Upper lobe of right lung (tissue), 1 donor: Measurements from ENCODE around the gene NPAS3. TPM values are rescaled to one million over a fixed set of nuclear protein-coding genes. Genes with fewer than 3 reads are reported as not detected.

Source experiments
- ATAC-seq: fragments of 200-7000 bp; cut with Tn5 transposase; one replicate; pipeline ENCODE4 v1.9.1; 2020; ENCODE audit warnings: mild to moderate bottlenecking, moderate library complexity
- DNase-seq: peaks from one replicate; pipeline ENCODE4 v3.0.0-alpha.2; 2020
- H3K27ac ChIP-seq: fragments of 200-600 bp; one replicate; pipeline ENCODE4 v1.8.0; 2022
- H3K27me3 ChIP-seq: fragments of 200-600 bp; one replicate; pipeline ENCODE4 v1.8.0; 2022; ENCODE audit warnings: mild to moderate bottlenecking
- H3K36me3 ChIP-seq: fragments of 200-600 bp; one replicate; pipeline ENCODE4 v1.8.0; 2022
- H3K4me1 ChIP-seq: fragments of 200-600 bp; one replicate; pipeline ENCODE4 v1.8.0; 2022
- H3K4me3 ChIP-seq: fragments of 200-600 bp; one replicate; pipeline ENCODE4 v1.8.0; 2022; ENCODE audit warnings: mild to moderate bottlenecking
- H3K9me3 ChIP-seq: fragments of 200-600 bp; one replicate; pipeline ENCODE4 v1.8.0; 2022
- intact Hi-C: fragments of 100-400 bp; cut with DNase I; formaldehyde crosslinking; loops from one replicate; pipeline ENCODE4 v1.11.0; 2022
- total RNA-seq: library from RNA; stranded (reverse); fragmentation: NEBNext Ultra II Directional; extraction: Animal tissue kit (Norgen Biotek cat#: 25700); gene quantifications from one replicate; pipeline ENCODE4 v1.2.1, GENCODE V29; 2021
- TF ChIP-seq, protein P1 (sequence below): fragments of 200-600 bp; IDR thresholded peaks from one replicate; pipeline ENCODE4 v1.8.0; 2022; ENCODE audit warnings: antibody characterized with exemption
- donor health status: DM: no; HTN: yes; CAD: no; lungs with severe emphysema.

Gene NPAS3
- total RNA-seq, 1 donor from 2014 or later: 1.2 TPM

DNA sequence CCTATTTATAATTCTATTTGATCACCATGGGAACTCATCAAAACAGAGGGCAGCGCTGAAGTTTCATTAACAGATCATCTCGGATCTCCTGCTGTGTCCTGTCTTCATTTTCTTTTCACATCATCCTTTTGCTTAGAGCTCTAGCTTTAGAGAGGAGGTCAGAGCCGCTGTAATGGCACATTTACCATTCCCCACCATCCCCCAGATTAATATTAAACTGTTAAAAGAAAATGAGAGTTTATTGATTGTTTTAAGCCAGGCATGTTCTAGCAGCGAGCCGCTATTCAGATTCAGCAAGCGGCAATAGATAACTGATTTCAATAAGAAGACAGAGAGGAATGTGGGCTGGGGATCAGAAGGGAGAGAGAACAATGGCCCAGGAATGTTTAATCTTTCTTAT, 703.4 kb downstream of the NPAS3 start:
- Histone ChIP-seq H3K36me3 (no peaks in the 10 kb centered on the region), H3K4me3 (no peak overlapping the region), H3K27me3 (no peaks in the 10 kb centered on the region), H3K9me3 (no peaks in the 10 kb centered on the region), H3K27ac (no peak overlapping the region), H3K4me1 (no peaks in the 10 kb centered on the region)
- intact Hi-C loops: no loop called here
- DNase-seq: no peak
- TF ChIP-seq, protein P1, sequence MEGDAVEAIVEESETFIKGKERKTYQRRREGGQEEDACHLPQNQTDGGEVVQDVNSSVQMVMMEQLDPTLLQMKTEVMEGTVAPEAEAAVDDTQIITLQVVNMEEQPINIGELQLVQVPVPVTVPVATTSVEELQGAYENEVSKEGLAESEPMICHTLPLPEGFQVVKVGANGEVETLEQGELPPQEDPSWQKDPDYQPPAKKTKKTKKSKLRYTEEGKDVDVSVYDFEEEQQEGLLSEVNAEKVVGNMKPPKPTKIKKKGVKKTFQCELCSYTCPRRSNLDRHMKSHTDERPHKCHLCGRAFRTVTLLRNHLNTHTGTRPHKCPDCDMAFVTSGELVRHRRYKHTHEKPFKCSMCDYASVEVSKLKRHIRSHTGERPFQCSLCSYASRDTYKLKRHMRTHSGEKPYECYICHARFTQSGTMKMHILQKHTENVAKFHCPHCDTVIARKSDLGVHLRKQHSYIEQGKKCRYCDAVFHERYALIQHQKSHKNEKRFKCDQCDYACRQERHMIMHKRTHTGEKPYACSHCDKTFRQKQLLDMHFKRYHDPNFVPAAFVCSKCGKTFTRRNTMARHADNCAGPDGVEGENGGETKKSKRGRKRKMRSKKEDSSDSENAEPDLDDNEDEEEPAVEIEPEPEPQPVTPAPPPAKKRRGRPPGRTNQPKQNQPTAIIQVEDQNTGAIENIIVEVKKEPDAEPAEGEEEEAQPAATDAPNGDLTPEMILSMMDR: no peak
- no peak for ATAC-seq

DNA sequence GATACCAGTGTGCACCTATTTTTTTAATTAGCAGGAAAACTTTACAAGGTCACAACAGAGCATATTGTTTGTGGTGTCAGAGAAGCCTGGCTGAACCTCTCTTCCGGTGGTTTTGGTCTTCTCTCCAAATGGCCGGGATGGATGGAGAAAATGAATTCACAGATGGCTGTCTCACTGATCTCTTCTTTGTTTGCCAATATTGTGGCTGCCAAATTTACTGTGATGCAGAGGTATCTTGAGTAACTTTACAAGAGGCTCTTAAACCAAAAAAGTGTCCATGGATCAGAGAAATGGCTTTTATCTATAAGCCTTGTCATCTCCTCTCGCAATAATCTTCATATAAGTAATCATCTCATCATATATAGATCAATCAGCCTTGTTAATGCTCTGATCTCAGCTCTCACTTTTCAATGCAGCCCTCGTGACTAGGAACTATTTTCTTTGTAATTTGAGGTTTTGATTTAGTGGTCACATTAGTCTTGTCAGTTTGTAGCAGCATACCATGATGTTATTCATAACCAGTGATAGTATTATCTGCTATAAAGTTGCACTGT, 704.1 kb downstream of the NPAS3 start:
- no peak for ATAC-seq
- intact Hi-C loops: no loop called here
- no peaks in the 10 kb centered on the region for H3K4me1 ChIP-seq
- no peaks in the 10 kb centered on the region for H3K27me3 ChIP-seq
- H3K27ac ChIP-seq: no peak overlapping the region
- H3K36me3 ChIP-seq: no peaks in the 10 kb centered on the region
- TF ChIP-seq, protein P1: no peak
- H3K9me3 ChIP-seq: no peaks in the 10 kb centered on the region
- no peak overlapping the region for H3K4me3 ChIP-seq
- no peak for DNase-seq

- Histone ChIP-seq H3K4me3 (no peak overlapping the region), H3K27ac (no peak overlapping the region), H3K9me3 (no peaks in the 10 kb centered on the region), H3K4me1 (no peaks in the 10 kb centered on the region), H3K36me3 (no peaks in the 10 kb centered on the region), H3K27me3 (no peaks in the 10 kb centered on the region)
- intact Hi-C loops: no loop called here
- no peak for DNase-seq
- TF ChIP-seq, protein P1: no peak
- ATAC-seq: no peak
Measured at GRCh38 chr14:33643426-33644181, 704.9 kb downstream of the NPAS3 start.

GRCh38 chr14:33646692-33647260, 708.1 kb downstream of the NPAS3 start:
- ATAC-seq (no peak), DNase-seq (no peak)
- TF ChIP-seq, protein P1: no peak
- intact Hi-C loops: no loop called here
- H3K27me3 ChIP-seq: no peaks in the 10 kb centered on the region
- H3K36me3 ChIP-seq: no peaks in the 10 kb centered on the region
- H3K4me3 ChIP-seq: no peak overlapping the region
- H3K9me3 ChIP-seq: no peaks in the 10 kb centered on the region
- H3K27ac ChIP-seq: no peak overlapping the region
- H3K4me1 ChIP-seq: no peaks in the 10 kb centered on the region

- TF ChIP-seq, protein P1: no peak
- intact Hi-C loops: no loop called here
- H3K9me3 ChIP-seq: no peaks in the 10 kb centered on the region
Measured at GRCh38 chr14:33647385-33647786, 708.7 kb downstream of the NPAS3 start.

More at GRCh38 chr14:33647385-33647786, 708.7 kb downstream of the NPAS3 start:
- Histone ChIP-seq H3K4me3 (no peak overlapping the region), H3K27me3 (no peaks in the 10 kb centered on the region), H3K27ac (no peak overlapping the region), H3K4me1 (no peaks in the 10 kb centered on the region), H3K36me3 (no peaks in the 10 kb centered on the region)
- DNase-seq: no peak
- ATAC-seq: no peak
